Tibial nerve (tissue), 4 donors: ENCODE data around the gene CYTH4.

ENCODE experiments used
- EP300 ChIP-seq, 2 donors: sonication (generic); formaldehyde crosslinking; IDR thresholded peaks; one replicate each; pipeline ENCODE4 v1.6.1; 2017; ENCODE audit warnings: antibody characterized with exemption in 2 of 2, mild to moderate bottlenecking in 1 of 2
- POLR2A ChIP-seq, 2 donors: fragments of 450-650 bp; IDR thresholded peaks; one replicate each; pipeline ENCODE4 v1.6.1; 2017; ENCODE audit warnings: antibody characterized with exemption in 2 of 2, mild to moderate bottlenecking in 2 of 2, moderate library complexity in 2 of 2
- TF ChIP-seq, protein P1 (sequence below), 5 experiments: fragments of 200-600 bp in 3 of 5; fragments of 450-650 bp in 2 of 5; sonication (generic) in 3 of 5; IDR thresholded peaks; one replicate each; pipeline ENCODE4 v1.5.1; 2016 to 2019; ENCODE audit warnings: antibody characterized with exemption in 5 of 5, mild to moderate bottlenecking in 3 of 5, moderate library complexity in 2 of 5

DNA sequence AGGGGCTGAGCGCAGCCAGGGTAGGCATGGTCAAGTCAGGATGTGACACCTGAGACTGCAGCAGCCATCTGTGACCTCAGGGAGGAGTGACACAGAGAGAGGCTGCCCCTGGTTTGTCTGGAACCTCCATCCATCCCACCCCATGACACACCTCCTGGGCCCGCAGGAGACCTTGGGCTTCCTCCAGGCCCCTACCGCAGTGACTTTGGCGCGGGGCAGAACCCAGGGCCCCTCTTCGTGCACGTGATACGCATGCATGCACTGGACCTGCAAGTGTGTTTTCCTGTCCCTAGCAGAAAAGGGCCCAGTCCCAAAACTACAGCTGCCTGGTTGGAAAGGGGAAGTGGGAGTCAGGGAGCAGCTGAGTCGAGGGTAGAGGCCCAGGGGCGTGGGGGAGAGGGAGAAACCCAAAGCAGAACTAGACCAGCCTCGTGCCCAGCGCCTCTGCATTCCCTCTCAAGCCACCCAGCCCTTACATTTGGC, 7.9 kb upstream of the CYTH4 start:
- TF ChIP-seq, protein P1, sequence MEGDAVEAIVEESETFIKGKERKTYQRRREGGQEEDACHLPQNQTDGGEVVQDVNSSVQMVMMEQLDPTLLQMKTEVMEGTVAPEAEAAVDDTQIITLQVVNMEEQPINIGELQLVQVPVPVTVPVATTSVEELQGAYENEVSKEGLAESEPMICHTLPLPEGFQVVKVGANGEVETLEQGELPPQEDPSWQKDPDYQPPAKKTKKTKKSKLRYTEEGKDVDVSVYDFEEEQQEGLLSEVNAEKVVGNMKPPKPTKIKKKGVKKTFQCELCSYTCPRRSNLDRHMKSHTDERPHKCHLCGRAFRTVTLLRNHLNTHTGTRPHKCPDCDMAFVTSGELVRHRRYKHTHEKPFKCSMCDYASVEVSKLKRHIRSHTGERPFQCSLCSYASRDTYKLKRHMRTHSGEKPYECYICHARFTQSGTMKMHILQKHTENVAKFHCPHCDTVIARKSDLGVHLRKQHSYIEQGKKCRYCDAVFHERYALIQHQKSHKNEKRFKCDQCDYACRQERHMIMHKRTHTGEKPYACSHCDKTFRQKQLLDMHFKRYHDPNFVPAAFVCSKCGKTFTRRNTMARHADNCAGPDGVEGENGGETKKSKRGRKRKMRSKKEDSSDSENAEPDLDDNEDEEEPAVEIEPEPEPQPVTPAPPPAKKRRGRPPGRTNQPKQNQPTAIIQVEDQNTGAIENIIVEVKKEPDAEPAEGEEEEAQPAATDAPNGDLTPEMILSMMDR (IDR thresholded peaks at IDR 0.05): no peak
- TF ChIP-seq POLR2A (IDR thresholded peaks at IDR 0.05) (no peak), EP300 (IDR thresholded peaks at IDR 0.05) (peak in 1 of 2 donors; percentile 14)
